CD4-positive, alpha-beta T cell (primary cell): Measurements from ENCODE around the gene DOCK6. TPM values are rescaled to one million over a fixed set of nuclear protein-coding genes. Genes with fewer than 3 reads are reported as not detected.

Experiments used
- ATAC-seq: fragments of 200-7000 bp; cut with Tn5 transposase; one replicate; pipeline ENCODE4 v1.10.0; 2022; ENCODE audit warnings: mild to moderate bottlenecking; ENCODE audit not compliant: poor library complexity
- CTCF ChIA-PET: fragments of 350-600 bp; sonication (Branson Sonifier 250); formaldehyde crosslinking; loops from one replicate; lab custom pipeline; 2021; ENCODE audit warnings: antibody characterized with exemption, inconsistent platforms; lab: Charles Lee
- POLR2A ChIA-PET: fragments of 350-600 bp; sonication (Branson Sonifier 250); formaldehyde crosslinking; loops from one replicate; lab custom pipeline; 2021; ENCODE audit warnings: antibody characterized with exemption, inconsistent platforms; lab: Charles Lee
- DNase-seq, 14 experiments: peaks; one replicate each; pipeline ENCODE4 v3.0.0-alpha.2; 2013 to 2020; ENCODE audit warnings: mixed read lengths in 2 of 14
- H3K27ac ChIP-seq, 2 donors: one replicate each; pipeline versions ENCODE4 v1.5.1 to v1.7.0; 2013; ENCODE audit warnings: low read length in 2 of 2, low read depth in 1 of 2, mild to moderate bottlenecking in 1 of 2
- H3K27me3 ChIP-seq, 2 experiments: 1 replicate in 1 of 2; 2 replicates in 1 of 2; pipeline versions ENCODE4 v1.6.1 to v1.7.0; 2013; ENCODE audit warnings: low read length in 2 of 2, control low read depth in 1 of 2, mild to moderate bottlenecking in 1 of 2, moderate library complexity in 1 of 2; ENCODE audit not compliant: insufficient read depth in 2 of 2, control insufficient read depth in 1 of 2
- H3K36me3 ChIP-seq: one replicate; pipeline ENCODE4 v1.6.1; 2013; ENCODE audit warnings: low read length, control low read depth; ENCODE audit not compliant: insufficient read depth
- H3K4me1 ChIP-seq: one replicate; pipeline ENCODE4 v1.6.1; 2013; ENCODE audit warnings: low read length, control low read depth; ENCODE audit not compliant: insufficient read depth
- H3K4me3 ChIP-seq: one replicate; pipeline ENCODE4 v1.5.1; 2013; ENCODE audit warnings: mild to moderate bottlenecking, low read length, moderate library complexity
- H3K9me3 ChIP-seq, 2 experiments: 1 replicate in 1 of 2; 2 replicates in 1 of 2; pipeline versions ENCODE4 v1.6.1 to v1.7.0; 2013; ENCODE audit warnings: low read length in 2 of 2, mild to moderate bottlenecking in 2 of 2, control low read depth in 1 of 2, moderate library complexity in 1 of 2; ENCODE audit not compliant: control insufficient read depth in 1 of 2, insufficient read depth in 1 of 2
- H3K27ac Mint-ChIP-seq: one replicate; pipeline ENCODE4 v1.8.0; 2020; ENCODE audit warnings: mixed read lengths
- H3K27me3 Mint-ChIP-seq: one replicate; pipeline ENCODE4 v1.8.0; 2021; ENCODE audit warnings: mixed read lengths
- H3K36me3 Mint-ChIP-seq: one replicate; pipeline ENCODE4 v1.8.0; 2021; ENCODE audit warnings: low read depth, mixed read lengths
- H3K4me1 Mint-ChIP-seq: one replicate; pipeline ENCODE4 v1.8.0; 2021; ENCODE audit warnings: low read depth, mixed read lengths
- H3K4me3 Mint-ChIP-seq: one replicate; pipeline ENCODE4 v1.8.0; 2020; ENCODE audit warnings: mild to moderate bottlenecking, mixed read lengths
- H3K9me3 Mint-ChIP-seq: one replicate; pipeline ENCODE4 v1.8.0; 2020; ENCODE audit warnings: mixed read lengths
- intact Hi-C, 2 experiments: fragments of 100-400 bp; cut with DNase I in 1 of 2; cut with micrococcal nuclease in 1 of 2; formaldehyde crosslinking; loops; one replicate each; pipeline versions ENCODE4 v1.15.1 to v1.9.0; 2023 to 2025; cut with DNase I, micrococcal nuclease
- total RNA-seq, 174 experiments: library from RNA in 2 of 174; stranded (reverse) in 2 of 174; gene quantifications; one replicate each; pipeline ENCODE4 v1.2.3 and lab custom pipeline; 2021 to 2026
- TF ChIP-seq, protein P1 (sequence below): fragments of 200-600 bp; IDR thresholded peaks from one replicate; pipeline ENCODE4 v1.8.0; 2022; ENCODE audit warnings: antibody characterized with exemption, mild to moderate bottlenecking

DOCK6 gene
- total RNA-seq, 2 experiments from 2014 or later: 0.14 to 0.38 TPM

DNA sequence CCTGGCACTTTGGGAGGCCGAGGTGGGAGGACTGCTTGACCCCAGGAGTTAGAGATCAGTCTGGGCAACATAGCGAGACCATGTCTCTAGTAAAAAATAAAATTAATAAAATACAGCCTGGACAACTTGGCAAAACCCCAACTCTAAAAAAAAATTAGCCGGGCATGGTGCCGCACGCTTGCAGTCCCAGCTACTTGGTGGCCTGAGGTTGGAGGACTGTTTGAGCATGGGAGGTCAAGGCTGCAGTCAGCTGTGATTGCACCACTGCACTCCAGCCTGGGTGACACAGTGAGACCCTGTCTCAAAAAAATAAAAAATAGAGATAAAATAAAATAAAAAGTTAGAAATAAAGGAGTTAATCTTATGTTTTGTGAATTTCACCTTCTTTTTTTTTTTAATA is 91.2 kb downstream of the DOCK6 start:
- H3K4me3 ChIP-seq: no peak overlapping the region
- no peaks in the 10 kb centered on the region for H3K27me3 ChIP-seq
- H3K27me3 Mint-ChIP-seq: no peaks in the 10 kb centered on the region
- DNase-seq (no peak), ATAC-seq (no peak)
- H3K36me3 ChIP-seq: no peaks in the 10 kb centered on the region
- H3K27ac Mint-ChIP-seq: no peak overlapping the region
- H3K27ac ChIP-seq: no peak overlapping the region
- no peaks in the 10 kb centered on the region for H3K9me3 Mint-ChIP-seq
- intact Hi-C loops: no loop called here
- H3K4me1 ChIP-seq: no peaks in the 10 kb centered on the region
- TF ChIP-seq, protein P1, sequence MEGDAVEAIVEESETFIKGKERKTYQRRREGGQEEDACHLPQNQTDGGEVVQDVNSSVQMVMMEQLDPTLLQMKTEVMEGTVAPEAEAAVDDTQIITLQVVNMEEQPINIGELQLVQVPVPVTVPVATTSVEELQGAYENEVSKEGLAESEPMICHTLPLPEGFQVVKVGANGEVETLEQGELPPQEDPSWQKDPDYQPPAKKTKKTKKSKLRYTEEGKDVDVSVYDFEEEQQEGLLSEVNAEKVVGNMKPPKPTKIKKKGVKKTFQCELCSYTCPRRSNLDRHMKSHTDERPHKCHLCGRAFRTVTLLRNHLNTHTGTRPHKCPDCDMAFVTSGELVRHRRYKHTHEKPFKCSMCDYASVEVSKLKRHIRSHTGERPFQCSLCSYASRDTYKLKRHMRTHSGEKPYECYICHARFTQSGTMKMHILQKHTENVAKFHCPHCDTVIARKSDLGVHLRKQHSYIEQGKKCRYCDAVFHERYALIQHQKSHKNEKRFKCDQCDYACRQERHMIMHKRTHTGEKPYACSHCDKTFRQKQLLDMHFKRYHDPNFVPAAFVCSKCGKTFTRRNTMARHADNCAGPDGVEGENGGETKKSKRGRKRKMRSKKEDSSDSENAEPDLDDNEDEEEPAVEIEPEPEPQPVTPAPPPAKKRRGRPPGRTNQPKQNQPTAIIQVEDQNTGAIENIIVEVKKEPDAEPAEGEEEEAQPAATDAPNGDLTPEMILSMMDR: no peak
- H3K4me1 Mint-ChIP-seq: no peaks in the 10 kb centered on the region
- no peaks in the 10 kb centered on the region for H3K36me3 Mint-ChIP-seq
- CTCF ChIA-PET: no interaction called here
- H3K4me3 Mint-ChIP-seq: no peak overlapping the region
- peaks cover 0 to 4% of the 10 kb centered on the region in 2 experiments for H3K9me3 ChIP-seq
- POLR2A ChIA-PET: no interaction called here

DNA sequence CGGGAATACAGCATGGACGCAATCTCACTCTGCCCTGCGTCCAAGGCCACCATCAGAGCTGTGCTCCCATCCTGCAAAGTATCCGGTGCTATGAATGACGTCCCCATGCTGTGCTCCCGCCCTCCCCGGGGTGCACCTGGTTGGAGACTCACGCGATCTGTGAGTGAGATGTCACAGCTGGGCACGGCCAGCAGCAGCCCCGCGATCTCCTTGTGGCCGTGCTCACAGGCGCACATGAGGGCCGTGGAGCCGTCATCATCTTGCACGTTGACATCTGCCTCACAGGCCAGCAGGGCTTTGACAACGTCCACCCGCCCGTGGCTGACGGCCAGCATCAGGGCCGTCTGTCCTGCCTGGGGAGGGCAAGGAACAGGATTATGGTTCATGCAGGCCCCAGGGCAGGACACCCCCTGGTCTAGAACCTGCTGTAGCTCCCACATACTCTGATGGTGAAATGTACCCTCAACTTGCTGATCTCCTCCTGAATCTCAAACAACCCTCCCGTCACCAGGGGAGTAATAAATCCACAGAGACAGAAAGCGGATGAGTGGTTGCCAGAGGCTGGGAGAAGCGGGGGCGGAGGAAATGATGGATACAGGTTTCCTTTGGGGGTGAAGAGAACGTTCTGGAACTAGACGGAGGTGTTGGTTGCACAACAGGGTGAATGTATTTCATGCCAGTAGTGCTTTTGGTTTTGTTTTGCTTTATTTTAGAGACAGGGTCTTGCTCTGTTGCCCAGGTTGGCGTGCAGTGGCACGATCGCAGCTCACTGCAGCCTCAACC is 92.2 kb downstream of the DOCK6 start:
- Histone ChIP-seq H3K4me1 (no peaks in the 10 kb centered on the region), H3K4me3 (no peak overlapping the region), H3K27me3 (no peaks in the 10 kb centered on the region), H3K36me3 (no peaks in the 10 kb centered on the region), H3K27ac (no peak overlapping the region), H3K9me3 (peaks cover 0 to 4% of the 10 kb centered on the region in 2 experiments)
- H3K4me1 Mint-ChIP-seq: no peaks in the 10 kb centered on the region
- ChIA-PET POLR2A (no interaction called here), CTCF (no interaction called here)
- H3K36me3 Mint-ChIP-seq: no peaks in the 10 kb centered on the region
- no peak overlapping the region for H3K4me3 Mint-ChIP-seq
- no peaks in the 10 kb centered on the region for H3K9me3 Mint-ChIP-seq
- TF ChIP-seq, protein P1: no peak
- intact Hi-C loops: no loop called here
- H3K27ac Mint-ChIP-seq: no peak overlapping the region
- ATAC-seq: no peak
- no peaks in the 10 kb centered on the region for H3K27me3 Mint-ChIP-seq
- DNase-seq: no peak

DNA sequence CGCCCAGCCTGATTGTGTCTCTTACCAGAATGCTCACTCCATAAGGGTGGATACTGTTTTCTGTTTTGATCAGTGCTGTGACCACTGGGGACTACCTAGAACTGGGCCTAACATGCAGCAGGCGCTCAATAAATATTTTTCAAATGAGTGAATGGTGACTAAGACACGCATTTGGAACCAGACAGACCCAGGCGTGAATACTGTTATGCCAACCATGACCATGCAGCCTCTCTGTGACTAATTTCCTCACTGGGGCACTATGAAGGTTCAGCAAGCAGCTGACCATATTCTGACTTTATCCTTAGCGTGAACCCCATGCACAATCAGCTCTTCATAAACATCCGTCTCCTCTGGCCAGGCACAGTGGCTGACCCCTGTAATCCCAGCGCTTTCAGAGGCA is 93.8 kb downstream of the DOCK6 start:
- Mint-ChIP-seq H3K27me3 (no peaks in the 10 kb centered on the region), H3K4me1 (no peaks in the 10 kb centered on the region), H3K36me3 (no peaks in the 10 kb centered on the region), H3K4me3 (no peak overlapping the region), H3K27ac (no peak overlapping the region), H3K9me3 (no peaks in the 10 kb centered on the region)
- H3K9me3 ChIP-seq: no peaks in the 10 kb centered on the region
- no peaks in the 10 kb centered on the region for H3K27me3 ChIP-seq
- ATAC-seq (no peak), DNase-seq (no peak)
- intact Hi-C loops: no loop called here
- H3K36me3 ChIP-seq: no peaks in the 10 kb centered on the region
- TF ChIP-seq, protein P1: no peak
- ChIA-PET POLR2A (no interaction called here), CTCF (interaction anchor here (0.7 kb wide), 1 partner anchor 1998 kb away, joined by 3 read pairs; no protein-coding TSS in a partner anchor)
- no peak overlapping the region for H3K27ac ChIP-seq
- H3K4me1 ChIP-seq: no peaks in the 10 kb centered on the region
- no peak overlapping the region for H3K4me3 ChIP-seq
